Endodermal cell (in vitro differentiated cells): ENCODE data around the gene PIK3R5. TPM values are rescaled to one million over a fixed set of nuclear protein-coding genes. Genes with fewer than 3 reads are reported as not detected.

ENCODE experiments used
- DNase-seq: peaks from one replicate; pipeline ENCODE4 v3.0.0-alpha.2; 2017
- H3K27ac ChIP-seq: 2 replicates; pipeline ENCODE4 v1.5.1; 2013; ENCODE audit warnings: mild to moderate bottlenecking, low read depth, low read length, moderate library complexity
- H3K27me3 ChIP-seq: 2 replicates; pipeline ENCODE4 v1.6.1; 2013; ENCODE audit warnings: mild to moderate bottlenecking, low read length, moderate library complexity; ENCODE audit not compliant: insufficient read depth, control insufficient read depth, poor library complexity, severe bottlenecking
- H3K36me3 ChIP-seq: 2 replicates; pipeline ENCODE4 v1.7.0; 2013; ENCODE audit warnings: mild to moderate bottlenecking, low read length, moderate library complexity; ENCODE audit not compliant: control insufficient read depth, insufficient read depth
- H3K4me1 ChIP-seq: one replicate; pipeline ENCODE4 v1.7.0; 2013; ENCODE audit warnings: low read length; ENCODE audit not compliant: control insufficient read depth, insufficient read depth
- H3K4me3 ChIP-seq: 2 replicates; pipeline ENCODE4 v1.5.1; 2013; ENCODE audit warnings: mild to moderate bottlenecking, low read length, moderate library complexity
- H3K9ac ChIP-seq: 2 replicates; pipeline ENCODE4 v1.6.1; 2013; ENCODE audit warnings: mild to moderate bottlenecking, low read length, moderate library complexity; ENCODE audit not compliant: poor library complexity, severe bottlenecking; ENCODE audit errors: extremely low read depth
- H3K9me3 ChIP-seq: 2 replicates; pipeline ENCODE4 v1.6.1; 2013; ENCODE audit warnings: mild to moderate bottlenecking, low read length, moderate library complexity; ENCODE audit not compliant: control insufficient read depth
- H3K27ac Mint-ChIP-seq: 2 replicates; pipeline ENCODE4 v1.8.0; 2020; ENCODE audit warnings: mixed read lengths
- H3K27me3 Mint-ChIP-seq: 2 replicates; pipeline ENCODE4 v1.8.0; 2021; ENCODE audit warnings: mild to moderate bottlenecking, mixed read lengths; ENCODE audit not compliant: insufficient read depth
- H3K36me3 Mint-ChIP-seq: 2 replicates; pipeline ENCODE4 v1.8.0; 2020; ENCODE audit warnings: low read depth, mixed read lengths
- H3K4me1 Mint-ChIP-seq: 2 replicates; pipeline ENCODE4 v1.8.0; 2020; ENCODE audit warnings: mixed read lengths
- H3K4me3 Mint-ChIP-seq: 2 replicates; pipeline ENCODE4 v1.8.0; 2020; ENCODE audit warnings: mild to moderate bottlenecking, moderate library complexity, mixed read lengths
- H3K9me3 Mint-ChIP-seq: 2 replicates; pipeline ENCODE4 v1.8.0; 2020; ENCODE audit warnings: mild to moderate bottlenecking, mixed read lengths
- CTCF ChIP-seq: fragments of 200-600 bp; sonication (generic); conservative IDR thresholded peaks from 2 replicates; pipeline ENCODE4 v1.5.0; 2021; ENCODE audit warnings: antibody characterized with exemption, mild to moderate bottlenecking
- WGBS, 2 experiments: methylation state at CpG; one replicate each; pipeline versions ENCODE4 v1.1.5 to v1.1.7; 2013; ENCODE audit warnings: missing lambda C conversion rate in 2 of 2, mixed read lengths in 1 of 2; ENCODE audit not compliant: insufficient coverage in 1 of 2, insufficient read length in 1 of 2; 5-methylcytosine and 5-hydroxymethylcytosine counted together
- total RNA-seq, 2 donors: library from RNA; stranded (reverse); fragmentation: NEBNext Ultra II Directional in 1 of 2; extraction: Animal tissue kit (Norgen Biotek cat#: 25700) in 1 of 2; gene quantifications; 2 replicates in 1 of 2; 3 replicates in 1 of 2; pipeline ENCODE4 v1.2.1, GENCODE V29; 2021

PIK3R5 gene
- total RNA-seq, 2 donors from 2014 or later = 10.4 to 37.0 TPM

- 86 to 93% methylated on average over 9 to 12 of the region's 13 CpGs for WGBS, 2 experiments
- Mint-ChIP-seq H3K36me3 (peaks cover 3% of the 10 kb centered on the region), H3K9me3 (no peaks in the 10 kb centered on the region), H3K4me1 (peaks cover 41% of the 10 kb centered on the region), H3K4me3 (no peak overlapping the region), H3K27me3 (no peaks in the 10 kb centered on the region), H3K27ac (no peak overlapping the region)
- Histone ChIP-seq H3K4me1 (peaks cover 19% of the 10 kb centered on the region), H3K9ac (no peak overlapping the region), H3K4me3 (no peak overlapping the region), H3K27ac (no peak overlapping the region), H3K27me3 (no peaks in the 10 kb centered on the region), H3K36me3 (no peaks in the 10 kb centered on the region), H3K9me3 (no peaks in the 10 kb centered on the region)
- no peak for TF ChIP-seq CTCF
- DNase-seq = peak; percentile 40
Observed at GRCh38 chr17:8870406-8871040, 95.0 kb downstream of the PIK3R5 start.

- peaks cover 19% of the 10 kb centered on the region for H3K4me1 ChIP-seq
- H3K4me3 ChIP-seq = no peak overlapping the region
- WGBS, 2 experiments = 90 to 92% methylated on average over 11 of the region's 11 CpGs
- no peaks in the 10 kb centered on the region for H3K27me3 Mint-ChIP-seq
- H3K36me3 ChIP-seq = no peaks in the 10 kb centered on the region
- no peak overlapping the region for H3K27ac Mint-ChIP-seq
- no peak overlapping the region for H3K9ac ChIP-seq
- H3K9me3 Mint-ChIP-seq = no peaks in the 10 kb centered on the region
- peaks cover 33% of the 10 kb centered on the region for H3K4me1 Mint-ChIP-seq
- H3K4me3 Mint-ChIP-seq = no peak overlapping the region
- H3K27me3 ChIP-seq = no peaks in the 10 kb centered on the region
- no peaks in the 10 kb centered on the region for H3K9me3 ChIP-seq
- no peak for TF ChIP-seq CTCF
- peak; percentile 37 for DNase-seq
- no peak overlapping the region for H3K27ac ChIP-seq
- peaks cover 6% of the 10 kb centered on the region for H3K36me3 Mint-ChIP-seq
Observed at GRCh38 chr17:8869114-8869815, 96.2 kb downstream of the PIK3R5 start.

GRCh38 chr17:8868529-8868951 lies 97.0 kb downstream of the PIK3R5 start:
- Histone ChIP-seq H3K4me3 (no peak overlapping the region), H3K36me3 (no peaks in the 10 kb centered on the region), H3K9ac (no peak overlapping the region), H3K27ac (no peak overlapping the region), H3K9me3 (no peaks in the 10 kb centered on the region), H3K27me3 (no peaks in the 10 kb centered on the region), H3K4me1 (peaks cover 12% of the 10 kb centered on the region)
- H3K27me3 Mint-ChIP-seq = no peaks in the 10 kb centered on the region
- DNase-seq = peak; percentile 9
- 94 to 96% methylated on average over 4 of the region's 4 CpGs for WGBS, 2 experiments
- H3K9me3 Mint-ChIP-seq = no peaks in the 10 kb centered on the region
- no peak for TF ChIP-seq CTCF
- no peak overlapping the region for H3K4me3 Mint-ChIP-seq
- H3K27ac Mint-ChIP-seq = no peak overlapping the region
- H3K36me3 Mint-ChIP-seq = peaks cover 9% of the 10 kb centered on the region
- peaks cover 26% of the 10 kb centered on the region for H3K4me1 Mint-ChIP-seq
